Measurements from ENCODE around the gene DIP2C. TPM values are rescaled to one million over a fixed set of nuclear protein-coding genes. Genes with fewer than 3 reads are reported as not detected.
A peak's percentile ranks its signal among the peaks of the same experiment; 100 is the strongest.

DIP2C gene
- total and polyA plus RNA-seq, 7 experiments from 2014 or later, result 1.1 to 8.7 (median 4.5) TPM

- no peaks in the 10 kb centered on the region for H3K27me3 ChIP-seq (ENCODE audit: control insufficient read depth in 2 of 2, insufficient read depth in 2 of 2, low read length in 2 of 2)
- DNase-seq, result no peak
- no peak overlapping the region for H3K4me3 ChIP-seq (ENCODE audit: low read length)
- H3K9me3 Mint-ChIP-seq, result no peaks in the 10 kb centered on the region
- no peak for ATAC-seq
- peaks cover 0 to 5% (median 0%) of the 10 kb centered on the region in 5 donors for H3K27me3 Mint-ChIP-seq
- peaks cover 0 to 23% (median 0%) of the 10 kb centered on the region in 3 experiments for H3K36me3 ChIP-seq (ENCODE audit: control insufficient read depth in 2 of 3, insufficient read depth in 3 of 3, low read length in 3 of 3)
- H3K27ac ChIP-seq (ENCODE audit: low read depth, low read length), result no peak overlapping the region
- ChIA-PET POLR2A (interaction anchor here (0.9 kb wide), 1 partner anchor 93 kb away, joined by 3 read pairs; no protein-coding TSS in a partner anchor), CTCF (interaction anchor here (0.6 kb wide), 1 partner anchor 102 kb away, joined by 4 read pairs; no protein-coding TSS in a partner anchor)
- H3K4me3 Mint-ChIP-seq, result no peak overlapping the region
- H3K27ac Mint-ChIP-seq, result no peak overlapping the region
- H3K4me1 ChIP-seq (ENCODE audit: control insufficient read depth in 2 of 2, insufficient read depth in 2 of 2, low read length in 2 of 2), result no peaks in the 10 kb centered on the region
- H3K9me3 ChIP-seq (ENCODE audit: control insufficient read depth in 2 of 3, low read length in 3 of 3), result no peaks in the 10 kb centered on the region
- intact Hi-C loops (cut with micrococcal nuclease), result no loop called here
- peaks cover 0 to 38% (median 9%) of the 10 kb centered on the region in 5 donors for H3K36me3 Mint-ChIP-seq
- no peaks in the 10 kb centered on the region for H3K4me1 Mint-ChIP-seq
Observed at GRCh38 chr10:361203-362081, 328.0 kb downstream of the DIP2C start.

- Histone ChIP-seq H3K4me3 (ENCODE audit: low read length) (no peak overlapping the region), H3K27ac (ENCODE audit: low read depth, low read length) (no peak overlapping the region), H3K9me3 (ENCODE audit: control insufficient read depth in 2 of 3, low read length in 3 of 3) (no peaks in the 10 kb centered on the region), H3K36me3 (ENCODE audit: control insufficient read depth in 2 of 3, insufficient read depth in 3 of 3, low read length in 3 of 3) (peaks cover 0 to 15% (median 0%) of the 10 kb centered on the region in 3 experiments), H3K4me1 (ENCODE audit: control insufficient read depth in 2 of 2, insufficient read depth in 2 of 2, low read length in 2 of 2) (no peaks in the 10 kb centered on the region), H3K27me3 (ENCODE audit: control insufficient read depth in 2 of 2, insufficient read depth in 2 of 2, low read length in 2 of 2) (no peaks in the 10 kb centered on the region)
- Mint-ChIP-seq H3K27ac (no peak overlapping the region), H3K4me1 (peaks cover 0 to 2% (median 0%) of the 10 kb centered on the region in 7 donors), H3K36me3 (peaks cover 0 to 37% (median 9%) of the 10 kb centered on the region in 5 donors), H3K4me3 (no peak overlapping the region), H3K9me3 (no peaks in the 10 kb centered on the region), H3K27me3 (peaks cover 0 to 5% (median 0%) of the 10 kb centered on the region in 5 donors)
- CTCF ChIA-PET, result interaction anchor here (0.6 kb wide), 1 partner anchor 61 kb away, joined by 3 read pairs; no protein-coding TSS in a partner anchor
- intact Hi-C loops (cut with micrococcal nuclease), result no loop called here
- ATAC-seq (no peak), DNase-seq (no peak)
- POLR2A ChIA-PET, result interaction anchor here (0.6 kb wide), 1 partner anchor 10 kb away, joined by 4 read pairs; no protein-coding TSS in a partner anchor
Observed at GRCh38 chr10:360653-361052, 328.8 kb downstream of the DIP2C start.

GRCh38 chr10:359762-360161 lies 329.7 kb downstream of the DIP2C start:
- no peaks in the 10 kb centered on the region for H3K4me1 ChIP-seq (ENCODE audit: control insufficient read depth in 2 of 2, insufficient read depth in 2 of 2, low read length in 2 of 2)
- ChIA-PET CTCF (no interaction called here), POLR2A (no interaction called here)
- intact Hi-C loops (cut with micrococcal nuclease), result no loop called here
- no peak for DNase-seq
- H3K4me3 Mint-ChIP-seq, result no peak overlapping the region
- no peaks in the 10 kb centered on the region for H3K9me3 ChIP-seq (ENCODE audit: control insufficient read depth in 2 of 3, low read length in 3 of 3)
- H3K4me1 Mint-ChIP-seq, result peaks cover 0 to 2% (median 0%) of the 10 kb centered on the region in 7 donors
- H3K27ac ChIP-seq (ENCODE audit: low read depth, low read length), result no peak overlapping the region
- ATAC-seq, result no peak
- no peak overlapping the region for H3K4me3 ChIP-seq (ENCODE audit: low read length)
- H3K36me3 ChIP-seq (ENCODE audit: control insufficient read depth in 2 of 3, insufficient read depth in 3 of 3, low read length in 3 of 3), result peaks cover 0 to 13% (median 0%) of the 10 kb centered on the region in 3 experiments
- H3K27me3 ChIP-seq (ENCODE audit: control insufficient read depth in 2 of 2, insufficient read depth in 2 of 2, low read length in 2 of 2), result no peaks in the 10 kb centered on the region
- no peaks in the 10 kb centered on the region for H3K9me3 Mint-ChIP-seq
- peaks cover 0 to 5% (median 0%) of the 10 kb centered on the region in 5 donors for H3K27me3 Mint-ChIP-seq
- peaks cover 0 to 34% (median 9%) of the 10 kb centered on the region in 5 donors for H3K36me3 Mint-ChIP-seq
- H3K27ac Mint-ChIP-seq, result no peak overlapping the region

- peaks cover 0 to 5% (median 0%) of the 10 kb centered on the region in 5 donors for H3K27me3 Mint-ChIP-seq
- no peak overlapping the region for H3K4me3 ChIP-seq (ENCODE audit: low read length)
- ChIA-PET POLR2A (no interaction called here), CTCF (no interaction called here)
- peaks cover 0 to 13% (median 0%) of the 10 kb centered on the region in 3 experiments for H3K36me3 ChIP-seq (ENCODE audit: control insufficient read depth in 2 of 3, insufficient read depth in 3 of 3, low read length in 3 of 3)
- H3K4me1 ChIP-seq (ENCODE audit: control insufficient read depth in 2 of 2, insufficient read depth in 2 of 2, low read length in 2 of 2), result no peaks in the 10 kb centered on the region
- DNase-seq (no peak), ATAC-seq (no peak)
- no peak overlapping the region for H3K4me3 Mint-ChIP-seq
- no peaks in the 10 kb centered on the region for H3K27me3 ChIP-seq (ENCODE audit: control insufficient read depth in 2 of 2, insufficient read depth in 2 of 2, low read length in 2 of 2)
- no peaks in the 10 kb centered on the region for H3K9me3 ChIP-seq (ENCODE audit: control insufficient read depth in 2 of 3, low read length in 3 of 3)
- H3K27ac Mint-ChIP-seq, result no peak overlapping the region
- no peaks in the 10 kb centered on the region for H3K9me3 Mint-ChIP-seq
- peaks cover 0 to 31% (median 9%) of the 10 kb centered on the region in 5 donors for H3K36me3 Mint-ChIP-seq
- peaks cover 0 to 2% (median 0%) of the 10 kb centered on the region in 7 donors for H3K4me1 Mint-ChIP-seq
- intact Hi-C loops (cut with micrococcal nuclease), result no loop called here
- H3K27ac ChIP-seq (ENCODE audit: low read depth, low read length), result no peak overlapping the region
Observed at GRCh38 chr10:359093-359492, 330.4 kb downstream of the DIP2C start.

GRCh38 chr10:357201-357950 lies 332.1 kb downstream of the DIP2C start:
- intact Hi-C loops (cut with micrococcal nuclease), result no loop called here
- peaks cover 0 to 5% (median 0%) of the 10 kb centered on the region in 5 donors for H3K27me3 Mint-ChIP-seq
- Histone ChIP-seq H3K4me1 (ENCODE audit: control insufficient read depth in 2 of 2, insufficient read depth in 2 of 2, low read length in 2 of 2) (peaks cover 0 to 4% of the 10 kb centered on the region in 2 donors), H3K27ac (ENCODE audit: low read depth, low read length) (no peak overlapping the region), H3K4me3 (ENCODE audit: low read length) (no peak overlapping the region), H3K9me3 (ENCODE audit: control insufficient read depth in 2 of 3, low read length in 3 of 3) (no peaks in the 10 kb centered on the region), H3K27me3 (ENCODE audit: control insufficient read depth in 2 of 2, insufficient read depth in 2 of 2, low read length in 2 of 2) (no peaks in the 10 kb centered on the region), H3K36me3 (ENCODE audit: control insufficient read depth in 2 of 3, insufficient read depth in 3 of 3, low read length in 3 of 3) (peaks cover 0 to 12% (median 0%) of the 10 kb centered on the region in 3 experiments)
- ChIA-PET POLR2A (no interaction called here), CTCF (no interaction called here)
- H3K9me3 Mint-ChIP-seq, result no peaks in the 10 kb centered on the region
- DNase-seq (no peak), ATAC-seq (no peak)
- H3K4me1 Mint-ChIP-seq, result peaks cover 0 to 6% (median 5%) of the 10 kb centered on the region in 7 donors
- H3K27ac Mint-ChIP-seq, result no peak overlapping the region
- H3K4me3 Mint-ChIP-seq, result no peak overlapping the region
- H3K36me3 Mint-ChIP-seq, result peaks cover 0 to 18% (median 5%) of the 10 kb centered on the region in 5 donors

GRCh38 chr10:356452-356851 lies 333.0 kb downstream of the DIP2C start:
- no peaks in the 10 kb centered on the region for H3K9me3 ChIP-seq (ENCODE audit: control insufficient read depth in 2 of 3, low read length in 3 of 3)
- ChIA-PET POLR2A (no interaction called here), CTCF (no interaction called here)
- intact Hi-C loops (cut with micrococcal nuclease), result no loop called here
- no peak overlapping the region for H3K27ac ChIP-seq (ENCODE audit: low read depth, low read length)
- ATAC-seq (peak; percentile 49), DNase-seq (no peak)
- H3K4me1 Mint-ChIP-seq, result peaks cover 0 to 16% (median 14%) of the 10 kb centered on the region in 7 donors
- no peaks in the 10 kb centered on the region for H3K27me3 ChIP-seq (ENCODE audit: control insufficient read depth in 2 of 2, insufficient read depth in 2 of 2, low read length in 2 of 2)
- H3K4me3 ChIP-seq (ENCODE audit: low read length), result no peak overlapping the region
- H3K36me3 Mint-ChIP-seq, result peaks cover 0 to 11% (median 0%) of the 10 kb centered on the region in 5 donors
- no peak overlapping the region for H3K27ac Mint-ChIP-seq
- H3K9me3 Mint-ChIP-seq, result no peaks in the 10 kb centered on the region
- H3K27me3 Mint-ChIP-seq, result no peaks in the 10 kb centered on the region
- H3K36me3 ChIP-seq (ENCODE audit: control insufficient read depth in 2 of 3, insufficient read depth in 3 of 3, low read length in 3 of 3), result peaks cover 0 to 2% (median 0%) of the 10 kb centered on the region in 3 experiments
- no peak overlapping the region for H3K4me3 Mint-ChIP-seq
- peaks cover 6 to 13% of the 10 kb centered on the region in 2 donors for H3K4me1 ChIP-seq (ENCODE audit: control insufficient read depth in 2 of 2, insufficient read depth in 2 of 2, low read length in 2 of 2)
